ENCODE measurements around the gene CHN2.

- TF ChIP-seq CTCF (IDR thresholded peaks at IDR 0.05; ENCODE audit: insufficient read depth, low read length, poor library complexity, severe bottlenecking): no peak
- no peak for TF ChIP-seq EZH2phosphoT487 (conservative IDR thresholded peaks at IDR 0.05; ENCODE audit: low read length)
These were observed 122.4 kb downstream of the CHN2 start for GRCh38 chr7:29316926-29317325.
